ENCODE measurements around the gene IL10RA. TPM values are rescaled to one million over a fixed set of nuclear protein-coding genes. Genes with fewer than 3 reads are reported as not detected.
A peak's percentile ranks its signal among the peaks of the same experiment; 100 is the strongest.

The IL10RA gene
- total RNA-seq, 1 donor from 2014 or later: 8.9 TPM

- Histone ChIP-seq H3K9me3 (ENCODE audit: control insufficient read depth in 3 of 3, low read length in 3 of 3) (no peaks in the 10 kb centered on the region), H3K4me1 (ENCODE audit: control insufficient read depth in 3 of 3, insufficient read depth in 3 of 3, low read length in 3 of 3) (peaks cover 4 to 9% (median 6%) of the 10 kb centered on the region in 3 donors), H3K9ac (ENCODE audit: low read depth in 1 of 3, low read length in 3 of 3) (peak overlapping the region; percentile 54 to 60 (median 54)), H3K27me3 (ENCODE audit: control insufficient read depth in 3 of 3, insufficient read depth in 3 of 3, low read length in 3 of 3) (peaks cover 24 to 38% (median 25%) of the 10 kb centered on the region in 3 donors), H3K36me3 (ENCODE audit: control insufficient read depth in 3 of 3, insufficient read depth in 3 of 3, low read length in 3 of 3) (no peaks in the 10 kb centered on the region), H3K27ac (ENCODE audit: low read depth, low read length) (peak overlapping the region; percentile 71), H3K4me3 (ENCODE audit: low read length in 3 of 3) (peak overlapping the region in 2 of 3 donors; percentile 64 to 70)
Measured at GRCh38 chr11:117986981-117987574, 884 bp downstream of the IL10RA start.

- no peaks in the 10 kb centered on the region for H3K9me3 ChIP-seq (ENCODE audit: control insufficient read depth in 3 of 3, low read length in 3 of 3)
- peaks cover 4 to 9% (median 6%) of the 10 kb centered on the region in 3 donors for H3K4me1 ChIP-seq (ENCODE audit: control insufficient read depth in 3 of 3, insufficient read depth in 3 of 3, low read length in 3 of 3)
- peak overlapping the region in 2 of 3 donors; percentile 23 to 35 for H3K4me3 ChIP-seq (ENCODE audit: low read length in 3 of 3)
- no peaks in the 10 kb centered on the region for H3K36me3 ChIP-seq (ENCODE audit: control insufficient read depth in 3 of 3, insufficient read depth in 3 of 3, low read length in 3 of 3)
- H3K9ac ChIP-seq (ENCODE audit: low read depth in 1 of 3, low read length in 3 of 3): peak overlapping the region in 1 of 3 donors; percentile 16
- H3K27me3 ChIP-seq (ENCODE audit: control insufficient read depth in 3 of 3, insufficient read depth in 3 of 3, low read length in 3 of 3): peaks cover 24 to 35% (median 25%) of the 10 kb centered on the region in 3 donors
- H3K27ac ChIP-seq (ENCODE audit: low read depth, low read length): peak overlapping the region; percentile 71
Measured at GRCh38 chr11:117989351-117990102, 3.3 kb downstream of the IL10RA start.

- Histone ChIP-seq H3K27ac (ENCODE audit: low read depth, low read length) (no peak overlapping the region), H3K4me1 (ENCODE audit: control insufficient read depth in 3 of 3, insufficient read depth in 3 of 3, low read length in 3 of 3) (peaks cover 0 to 8% (median 4%) of the 10 kb centered on the region in 3 donors), H3K9me3 (ENCODE audit: control insufficient read depth in 3 of 3, low read length in 3 of 3) (no peaks in the 10 kb centered on the region), H3K9ac (ENCODE audit: low read depth in 1 of 3, low read length in 3 of 3) (no peak overlapping the region), H3K36me3 (ENCODE audit: control insufficient read depth in 3 of 3, insufficient read depth in 3 of 3, low read length in 3 of 3) (peaks cover 0 to 4% (median 0%) of the 10 kb centered on the region in 3 donors), H3K27me3 (ENCODE audit: control insufficient read depth in 3 of 3, insufficient read depth in 3 of 3, low read length in 3 of 3) (peaks cover 16 to 25% (median 18%) of the 10 kb centered on the region in 3 donors), H3K4me3 (ENCODE audit: low read length in 3 of 3) (peak overlapping the region in 1 of 3 donors; percentile 14)
Measured at GRCh38 chr11:117992136-117992535, 5.9 kb downstream of the IL10RA start.

- Histone ChIP-seq H3K36me3 (ENCODE audit: control insufficient read depth in 3 of 3, insufficient read depth in 3 of 3, low read length in 3 of 3) (peaks cover 0 to 4% (median 0%) of the 10 kb centered on the region in 3 donors), H3K9ac (ENCODE audit: low read depth in 1 of 3, low read length in 3 of 3) (no peak overlapping the region), H3K9me3 (ENCODE audit: control insufficient read depth in 3 of 3, low read length in 3 of 3) (no peaks in the 10 kb centered on the region), H3K27me3 (ENCODE audit: control insufficient read depth in 3 of 3, insufficient read depth in 3 of 3, low read length in 3 of 3) (peaks cover 11 to 20% (median 13%) of the 10 kb centered on the region in 3 donors), H3K4me1 (ENCODE audit: control insufficient read depth in 3 of 3, insufficient read depth in 3 of 3, low read length in 3 of 3) (peaks cover 0 to 8% (median 4%) of the 10 kb centered on the region in 3 donors), H3K4me3 (ENCODE audit: low read length in 3 of 3) (no peak overlapping the region), H3K27ac (ENCODE audit: low read depth, low read length) (no peak overlapping the region)
Measured at GRCh38 chr11:117992620-117993019, 6.4 kb downstream of the IL10RA start.

- H3K4me1 ChIP-seq (ENCODE audit: control insufficient read depth in 3 of 3, insufficient read depth in 3 of 3, low read length in 3 of 3): peaks cover 0 to 8% (median 4%) of the 10 kb centered on the region in 3 donors
- H3K9ac ChIP-seq (ENCODE audit: low read depth in 1 of 3, low read length in 3 of 3): no peak overlapping the region
- peaks cover 0 to 4% (median 0%) of the 10 kb centered on the region in 3 donors for H3K36me3 ChIP-seq (ENCODE audit: control insufficient read depth in 3 of 3, insufficient read depth in 3 of 3, low read length in 3 of 3)
- no peak overlapping the region for H3K27ac ChIP-seq (ENCODE audit: low read depth, low read length)
- no peak overlapping the region for H3K4me3 ChIP-seq (ENCODE audit: low read length in 3 of 3)
- H3K9me3 ChIP-seq (ENCODE audit: control insufficient read depth in 3 of 3, low read length in 3 of 3): no peaks in the 10 kb centered on the region
- peaks cover 0 to 8% (median 0%) of the 10 kb centered on the region in 3 donors for H3K27me3 ChIP-seq (ENCODE audit: control insufficient read depth in 3 of 3, insufficient read depth in 3 of 3, low read length in 3 of 3)
Measured at GRCh38 chr11:117993988-117994745, 8.0 kb downstream of the IL10RA start.

GRCh38 chr11:117995472-117995871 lies 9.3 kb downstream of the IL10RA start:
- H3K4me1 ChIP-seq (ENCODE audit: control insufficient read depth in 3 of 3, insufficient read depth in 3 of 3, low read length in 3 of 3): peaks cover 0 to 8% (median 4%) of the 10 kb centered on the region in 3 donors
- no peak overlapping the region for H3K27ac ChIP-seq (ENCODE audit: low read depth, low read length)

GRCh38 chr11:117996058-117996457 lies 9.9 kb downstream of the IL10RA start:
- H3K36me3 ChIP-seq (ENCODE audit: control insufficient read depth in 3 of 3, insufficient read depth in 3 of 3, low read length in 3 of 3): peaks cover 0 to 4% (median 0%) of the 10 kb centered on the region in 3 donors

More at GRCh38 chr11:117995472-117995871, 9.3 kb downstream of the IL10RA start:
- H3K27me3 ChIP-seq (ENCODE audit: control insufficient read depth in 3 of 3, insufficient read depth in 3 of 3, low read length in 3 of 3): no peaks in the 10 kb centered on the region
- no peak overlapping the region for H3K9ac ChIP-seq (ENCODE audit: low read depth in 1 of 3, low read length in 3 of 3)
- no peak overlapping the region for H3K4me3 ChIP-seq (ENCODE audit: low read length in 3 of 3)
- no peaks in the 10 kb centered on the region for H3K9me3 ChIP-seq (ENCODE audit: control insufficient read depth in 3 of 3, low read length in 3 of 3)
- peaks cover 0 to 4% (median 0%) of the 10 kb centered on the region in 3 donors for H3K36me3 ChIP-seq (ENCODE audit: control insufficient read depth in 3 of 3, insufficient read depth in 3 of 3, low read length in 3 of 3)

GRCh38 chr11:117997406-117997805 lies 11.2 kb downstream of the IL10RA start:
- H3K9ac ChIP-seq (ENCODE audit: low read depth in 1 of 3, low read length in 3 of 3): no peak overlapping the region
- H3K4me3 ChIP-seq (ENCODE audit: low read length in 3 of 3): no peak overlapping the region
- H3K4me1 ChIP-seq (ENCODE audit: control insufficient read depth in 3 of 3, insufficient read depth in 3 of 3, low read length in 3 of 3): peaks cover 0 to 13% (median 4%) of the 10 kb centered on the region in 3 donors
- no peaks in the 10 kb centered on the region for H3K27me3 ChIP-seq (ENCODE audit: control insufficient read depth in 3 of 3, insufficient read depth in 3 of 3, low read length in 3 of 3)
- H3K27ac ChIP-seq (ENCODE audit: low read depth, low read length): no peak overlapping the region
- peaks cover 0 to 4% (median 0%) of the 10 kb centered on the region in 3 donors for H3K36me3 ChIP-seq (ENCODE audit: control insufficient read depth in 3 of 3, insufficient read depth in 3 of 3, low read length in 3 of 3)
- H3K9me3 ChIP-seq (ENCODE audit: control insufficient read depth in 3 of 3, low read length in 3 of 3): no peaks in the 10 kb centered on the region

More at GRCh38 chr11:117996058-117996457, 9.9 kb downstream of the IL10RA start:
- Histone ChIP-seq H3K9me3 (ENCODE audit: control insufficient read depth in 3 of 3, low read length in 3 of 3) (no peaks in the 10 kb centered on the region), H3K4me1 (ENCODE audit: control insufficient read depth in 3 of 3, insufficient read depth in 3 of 3, low read length in 3 of 3) (peaks cover 0 to 8% (median 4%) of the 10 kb centered on the region in 3 donors), H3K27me3 (ENCODE audit: control insufficient read depth in 3 of 3, insufficient read depth in 3 of 3, low read length in 3 of 3) (no peaks in the 10 kb centered on the region), H3K27ac (ENCODE audit: low read depth, low read length) (no peak overlapping the region), H3K9ac (ENCODE audit: low read depth in 1 of 3, low read length in 3 of 3) (no peak overlapping the region), H3K4me3 (ENCODE audit: low read length in 3 of 3) (no peak overlapping the region)

- Histone ChIP-seq H3K9ac (ENCODE audit: low read depth in 1 of 3, low read length in 3 of 3) (no peak overlapping the region), H3K36me3 (ENCODE audit: control insufficient read depth in 3 of 3, insufficient read depth in 3 of 3, low read length in 3 of 3) (peaks cover 0 to 4% (median 0%) of the 10 kb centered on the region in 3 donors), H3K4me1 (ENCODE audit: control insufficient read depth in 3 of 3, insufficient read depth in 3 of 3, low read length in 3 of 3) (peaks cover 0 to 13% (median 4%) of the 10 kb centered on the region in 3 donors), H3K4me3 (ENCODE audit: low read length in 3 of 3) (no peak overlapping the region), H3K27ac (ENCODE audit: low read depth, low read length) (no peak overlapping the region), H3K9me3 (ENCODE audit: control insufficient read depth in 3 of 3, low read length in 3 of 3) (no peaks in the 10 kb centered on the region), H3K27me3 (ENCODE audit: control insufficient read depth in 3 of 3, insufficient read depth in 3 of 3, low read length in 3 of 3) (no peaks in the 10 kb centered on the region)
Measured at GRCh38 chr11:117997823-117998579, 11.8 kb downstream of the IL10RA start.

Data from skeletal muscle tissue (tissue), 4 donors.